Neural cell (in vitro differentiated cells): ENCODE data around the gene MARCHF9. TPM values are rescaled to one million over a fixed set of nuclear protein-coding genes. Genes with fewer than 3 reads are reported as not detected.
"Not testable (repeated sequence)": the region's sequence is repeated elsewhere in the genome, so short reads cannot be mapped to it uniquely, and the experiment has no call there.

Experiments used
- H2AFZ ChIP-seq: fragments of 200-600, 300-800 bp; sonication (generic), shearing (Covaris generic); 2 replicates; pipeline ENCODE4 v1.6.0; 2014; ENCODE audit warnings: low read depth, mild to moderate bottlenecking, antibody characterized with exemption, low read length, moderate library complexity
- H3F3A ChIP-seq: fragments of 200-600 bp; shearing (Covaris generic); 2 replicates; pipeline ENCODE4 v1.6.1; 2016; ENCODE audit warnings: mild to moderate bottlenecking, moderate library complexity, mixed read lengths, antibody characterized with exemption, low read length; ENCODE audit not compliant: insufficient read depth, poor library complexity, severe bottlenecking
- H3K27ac ChIP-seq: fragments of 200-600, 300-800 bp; sonication (generic), shearing (Covaris generic); 2 replicates; pipeline ENCODE4 v1.5.1; 2014; ENCODE audit warnings: mild to moderate bottlenecking, low read length, moderate library complexity
- H3K27me3 ChIP-seq: fragments of 300-800, 200-600 bp; sonication (generic), shearing (Covaris generic); 2 replicates; pipeline ENCODE4 v1.6.0; 2014; ENCODE audit warnings: mild to moderate bottlenecking, low read depth, low read length, moderate library complexity; ENCODE audit not compliant: insufficient read depth
- H3K36me3 ChIP-seq: fragments of 300-800, 200-600 bp; sonication (generic), shearing (Covaris generic); 2 replicates; pipeline ENCODE4 v1.5.1; 2014; ENCODE audit warnings: mild to moderate bottlenecking, antibody characterized with exemption, low read length, moderate library complexity; ENCODE audit not compliant: insufficient read depth
- H3K4me2 ChIP-seq: fragments of 300-800, 200-600 bp; sonication (generic), shearing (Covaris generic); 2 replicates; pipeline ENCODE4 v1.6.0; 2014; ENCODE audit warnings: mild to moderate bottlenecking, low read length
- H3K4me3 ChIP-seq: fragments of 300-800, 200-600 bp; sonication (generic), shearing (Covaris generic); 2 replicates; pipeline ENCODE4 v1.5.1; 2014; ENCODE audit warnings: mild to moderate bottlenecking, low read length, moderate library complexity
- H3K79me2 ChIP-seq: fragments of 200-600 bp; shearing (Covaris generic); replicated peaks from 2 replicates; pipeline ENCODE4 v1.6.0; 2014; ENCODE audit warnings: mild to moderate bottlenecking, low read length, moderate library complexity; ENCODE audit not compliant: insufficient read depth
- H3K9ac ChIP-seq: fragments of 300-800, 200-600 bp; sonication (generic), shearing (Covaris generic); 2 replicates; pipeline ENCODE4 v1.6.1; 2016; ENCODE audit warnings: mild to moderate bottlenecking, low read length, mixed read lengths
- H3K9me2 ChIP-seq: fragments of 200-600 bp; shearing (Covaris generic); 2 replicates; pipeline ENCODE4 v1.6.1; 2016; ENCODE audit warnings: mild to moderate bottlenecking, low read length, mixed read lengths; ENCODE audit not compliant: insufficient read depth
- H3K9me3 ChIP-seq: fragments of 200-600, 300-800 bp; sonication (generic), shearing (Covaris generic); 2 replicates; pipeline ENCODE4 v1.6.1; 2016; ENCODE audit warnings: mild to moderate bottlenecking, mixed run types, low read length, moderate library complexity, mixed read lengths
- H4K20me1 ChIP-seq: fragments of 200-600 bp; shearing (Covaris generic); 2 replicates; pipeline ENCODE4 v1.6.1; 2016; ENCODE audit warnings: mild to moderate bottlenecking, mixed run types; ENCODE audit not compliant: insufficient read depth
- CTCF ChIP-seq: fragments of 450-650 bp; IDR thresholded peaks from 2 replicates; pipeline ENCODE4 v1.5.1; 2014; ENCODE audit warnings: antibody characterized with exemption, mild to moderate bottlenecking, moderate library complexity; ENCODE audit not compliant: poor library complexity, severe bottlenecking
- EP300 ChIP-seq: fragments of 450-650 bp; conservative IDR thresholded peaks from 2 replicates; pipeline ENCODE4 v1.6.1; 2014; ENCODE audit warnings: antibody characterized with exemption, mild to moderate bottlenecking, moderate library complexity; ENCODE audit not compliant: poor library complexity, severe bottlenecking
- EZH2 ChIP-seq: fragments of 200-600, 300-800 bp; shearing (Covaris generic), sonication (generic); IDR thresholded peaks from 2 replicates; pipeline ENCODE4 v1.6.1; 2014; ENCODE audit warnings: antibody characterized with exemption, low read length, borderline replicate concordance, mild to moderate bottlenecking; ENCODE audit not compliant: insufficient read depth, poor library complexity, severe bottlenecking
- MXI1 ChIP-seq: fragments of 450-650 bp; conservative IDR thresholded peaks from 2 replicates; pipeline ENCODE4 v1.6.1; 2014; ENCODE audit warnings: antibody characterized with exemption, mild to moderate bottlenecking; ENCODE audit not compliant: poor library complexity, severe bottlenecking
- POLR2AphosphoS5 ChIP-seq: IDR thresholded peaks from 2 replicates; pipeline ENCODE4 v1.6.1; 2012
- RAD21 ChIP-seq: fragments of 450-650 bp; conservative IDR thresholded peaks from 2 replicates; pipeline ENCODE4 v1.6.1; 2014; ENCODE audit warnings: antibody characterized with exemption, mild to moderate bottlenecking, moderate library complexity
- REST ChIP-seq: IDR thresholded peaks from 2 replicates; pipeline ENCODE4 v1.6.1; 2012; ENCODE audit warnings: borderline replicate concordance
- SMC3 ChIP-seq: fragments of 450-650 bp; conservative IDR thresholded peaks from 2 replicates; pipeline ENCODE4 v1.6.1; 2014; ENCODE audit warnings: antibody characterized with exemption, mild to moderate bottlenecking, moderate library complexity; ENCODE audit not compliant: poor library complexity
- TAF1 ChIP-seq: IDR thresholded peaks from 2 replicates; pipeline ENCODE4 v1.6.1; 2012; ENCODE audit warnings: low read depth
- polyA plus RNA-seq: library from polyadenylated mRNA; depleted of rRNA; stranded (reverse); fragments of >200 nt; gene quantifications from 2 replicates; pipeline ENCODE4 v1.2.3, GENCODE V29; 2014

The MARCHF9 gene
- polyA plus RNA-seq, 1 donor from 2014 or later: 34.5 TPM

GRCh38 chr12:57772429-57773322 is 17.8 kb downstream of the MARCHF9 start, which contains the start of gene EEF1AKMT3:
Gene EEF1AKMT3, plus strand, starts transcription at chr12:57772614. Its CDS starts 111 bp downstream, at chr12:57772725.
- H3K4me2 ChIP-seq: peak within 1 kb of the TSS; percentile 79
- H3K9ac ChIP-seq: peak within 1 kb of the TSS; percentile 70
- H3K79me2 ChIP-seq: no peaks in the 10 kb centered on the region
- peaks cover under 1% of the 10 kb centered on the region for H3K27me3 ChIP-seq
- H3K9me2 ChIP-seq: no peaks in the 10 kb centered on the region
- no peaks in the 10 kb centered on the region for H3F3A ChIP-seq
- TF ChIP-seq EZH2 (no peak), EP300 (no peak), SMC3 (no peak), TAF1 (no peak), MXI1 (no peak), POLR2AphosphoS5 (no peak), REST (no peak), RAD21 (no peak), CTCF (no peak)
- H3K36me3 ChIP-seq: no peaks in the 10 kb centered on the region
- peak within 1 kb of the TSS; percentile 76 for H3K4me3 ChIP-seq
- H4K20me1 ChIP-seq: no peaks in the 10 kb centered on the region
- H2AFZ ChIP-seq: peak within 1 kb of the TSS; percentile 90
- H3K9me3 ChIP-seq: no peaks in the 10 kb centered on the region
- H3K27ac ChIP-seq: peak within 1 kb of the TSS; percentile 57

GRCh38 chr12:57774634-57775033 is 19.7 kb downstream of the MARCHF9 start:
- not testable (repeated sequence) for H3K4me3 ChIP-seq, H3K27ac ChIP-seq, H3K36me3 ChIP-seq, H4K20me1 ChIP-seq, H3K27me3 ChIP-seq, H2AFZ ChIP-seq, H3K9me2 ChIP-seq, H3K4me2 ChIP-seq, H3F3A ChIP-seq, H3K9me3 ChIP-seq, H3K9ac ChIP-seq, H3K79me2 ChIP-seq
